ENCODE results near the gene ANK2. TPM values are rescaled to one million over a fixed set of nuclear protein-coding genes. Genes with fewer than 3 reads are reported as not detected.
A peak's percentile ranks its signal among the peaks of the same experiment; 100 is the strongest.

ANK2 gene
- polyA plus RNA-seq, 1 experiment: 1.3 TPM

- Histone ChIP-seq H3K27me3 (ENCODE audit: control insufficient read depth, insufficient read depth, low read length) (no peaks in the 10 kb centered on the region), H3K9me3 (ENCODE audit: control insufficient read depth, insufficient read depth, low read length) (no peaks in the 10 kb centered on the region), H3K4me3 (ENCODE audit: low read depth, low read length) (no peak overlapping the region), H3K27ac (ENCODE audit: low read depth, low read length) (no peak overlapping the region)
- no peak for TF ChIP-seq CTCF (IDR thresholded peaks at IDR 0.05; ENCODE audit: low read depth, low read length)
- no peak for DNase-seq (ENCODE audit: low read depth, low spot score)
- CTCF ChIA-PET: interaction anchor here (1.4 kb wide), 1 partner anchor 996 kb away, joined by 3 read pairs; no protein-coding TSS in a partner anchor
- POLR2A ChIA-PET: no interaction called here
Measured at GRCh38 chr4:113389160-113389559, 339.7 kb downstream of the ANK2 start.

- no peak overlapping the region for H3K4me3 ChIP-seq (ENCODE audit: low read depth, low read length)
- no peaks in the 10 kb centered on the region for H3K27me3 ChIP-seq (ENCODE audit: control insufficient read depth, insufficient read depth, low read length)
- H3K9me3 ChIP-seq (ENCODE audit: control insufficient read depth, insufficient read depth, low read length): no peaks in the 10 kb centered on the region
- POLR2A ChIA-PET: no interaction called here
- DNase-seq (ENCODE audit: low read depth, low spot score): no peak
- TF ChIP-seq CTCF (IDR thresholded peaks at IDR 0.05; ENCODE audit: low read depth, low read length): no peak
- H3K27ac ChIP-seq (ENCODE audit: low read depth, low read length): no peak overlapping the region
- CTCF ChIA-PET: interaction anchor here (1.6 kb wide), 1 partner anchor 112 kb away, joined by 5 read pairs; no protein-coding TSS in a partner anchor
Measured at GRCh38 chr4:113390850-113391249, 341.4 kb downstream of the ANK2 start.

GRCh38 chr4:113394108-113394729, 344.8 kb downstream of the ANK2 start:
- no peak overlapping the region for H3K4me3 ChIP-seq (ENCODE audit: low read depth, low read length)
- no peak for TF ChIP-seq CTCF (IDR thresholded peaks at IDR 0.05; ENCODE audit: low read depth, low read length)
- CTCF ChIA-PET: interaction anchor here (0.6 to 3.3 kb wide), 38 partner anchors 9 to 1301 kb away, joined by 3 to 26 read pairs (median 4); no protein-coding TSS in a partner anchor
- POLR2A ChIA-PET: no interaction called here
- H3K9me3 ChIP-seq (ENCODE audit: control insufficient read depth, insufficient read depth, low read length): no peaks in the 10 kb centered on the region
- no peak overlapping the region for H3K27ac ChIP-seq (ENCODE audit: low read depth, low read length)
- DNase-seq (ENCODE audit: low read depth, low spot score): no peak
- H3K27me3 ChIP-seq (ENCODE audit: control insufficient read depth, insufficient read depth, low read length): no peaks in the 10 kb centered on the region

- ChIA-PET CTCF (interaction anchor here (0.6 to 3.3 kb wide), 49 partner anchors 8 to 1300 kb away, joined by 3 to 26 read pairs (median 4); partner anchors contain the start of gene ANK2), POLR2A (no interaction called here)
- Histone ChIP-seq H3K27me3 (ENCODE audit: control insufficient read depth, insufficient read depth, low read length) (no peaks in the 10 kb centered on the region), H3K27ac (ENCODE audit: low read depth, low read length) (no peak overlapping the region), H3K9me3 (ENCODE audit: control insufficient read depth, insufficient read depth, low read length) (no peaks in the 10 kb centered on the region), H3K4me3 (ENCODE audit: low read depth, low read length) (no peak overlapping the region)
- DNase-seq (ENCODE audit: low read depth, low spot score): peak; percentile 74
- TF ChIP-seq CTCF (IDR thresholded peaks at IDR 0.05; ENCODE audit: low read depth, low read length): peak; percentile 74
Measured at GRCh38 chr4:113394730-113395530, 345.5 kb downstream of the ANK2 start.

All from AG04450 (cell line).